Endothelial cell of umbilical vein (primary cell): Measurements from ENCODE around the gene SHISA7. TPM values are rescaled to one million over a fixed set of nuclear protein-coding genes. Genes with fewer than 3 reads are reported as not detected.

Experiments
- BruUV-seq: library from RNA; stranded (reverse); fragments of 400-500 nt; replicated peaks from 2 replicates; lab custom pipeline; 2021; lab: Mats Ljungman, UMichigan
- CTCF ChIA-PET: fragments of 300-600, 350-600 bp; sonication (Branson Sonifier 250); formaldehyde crosslinking; loops from one replicate; lab custom pipeline; 2021; ENCODE audit warnings: antibody characterized with exemption, inconsistent platforms; lab: Charles Lee
- POLR2A ChIA-PET: fragments of 300-600, 350-600 bp; sonication (Branson Sonifier 250); formaldehyde crosslinking; loops from one replicate; lab custom pipeline; 2021; ENCODE audit warnings: antibody characterized with exemption, inconsistent platforms; lab: Charles Lee
- DNase-seq: peaks from one replicate; pipeline ENCODE4 v3.0.0-alpha.2; 2011; ENCODE audit warnings: low read depth, low spot score
- FAIRE-seq: peaks from 2 replicates; lab custom pipeline; 2011; peaks lifted over from hg19 to GRCh38; lab: Jason Lieb, UNC
- H2AFZ ChIP-seq: 2 replicates; pipeline ENCODE4 v1.6.0; 2012; ENCODE audit warnings: low read depth, low read length, control low read depth, inconsistent platforms
- H3K27ac ChIP-seq: 2 replicates; pipeline ENCODE4 v1.5.1; 2011; ENCODE audit warnings: low read depth, mild to moderate bottlenecking, control low read depth, low read length, moderate library complexity; ENCODE audit not compliant: insufficient read depth
- H3K27me3 ChIP-seq, 2 experiments: 2 replicates each; pipeline versions ENCODE4 v1.6.0 to v1.6.1; 2011; ENCODE audit warnings: low read length in 2 of 2, mixed read lengths in 1 of 2; ENCODE audit not compliant: control insufficient read depth in 2 of 2, insufficient read depth in 2 of 2
- H3K36me3 ChIP-seq, 2 experiments: 2 replicates in 1 of 2; 3 replicates in 1 of 2; pipeline ENCODE4 v1.5.1; 2011; ENCODE audit warnings: low read length in 2 of 2, mild to moderate bottlenecking in 1 of 2, moderate library complexity in 1 of 2; ENCODE audit not compliant: control insufficient read depth in 2 of 2, insufficient read depth in 2 of 2; ENCODE audit errors: extremely low read depth in 1 of 2
- H3K4me1 ChIP-seq: 3 replicates; pipeline ENCODE4 v1.5.1; 2011; ENCODE audit warnings: mild to moderate bottlenecking, low read length; ENCODE audit not compliant: control insufficient read depth, insufficient read depth; ENCODE audit errors: extremely low read depth
- H3K4me2 ChIP-seq: 2 replicates; pipeline ENCODE4 v1.6.1; 2011; ENCODE audit warnings: low read length, control low read depth, mixed read lengths; ENCODE audit not compliant: insufficient read depth
- H3K4me3 ChIP-seq, 3 experiments: fragments of 200-600 bp in 1 of 3; sonication (generic), shearing (Covaris generic) in 1 of 3; replicated peaks in 1 of 3; 2 replicates each; pipeline ENCODE4 v1.5.1; 2011 to 2016; ENCODE audit warnings: control low read depth in 3 of 3, low read length in 3 of 3, mild to moderate bottlenecking in 2 of 3, inconsistent platforms in 1 of 3, low read depth in 1 of 3, moderate library complexity in 1 of 3; ENCODE audit not compliant: insufficient read depth in 1 of 3
- H3K79me2 ChIP-seq: 2 replicates; pipeline ENCODE4 v1.6.0; 2012; ENCODE audit warnings: low read length, inconsistent platforms; ENCODE audit not compliant: control insufficient read depth, insufficient read depth
- H3K9ac ChIP-seq: replicated peaks from 2 replicates; pipeline ENCODE3; 2011; ENCODE audit warnings: low read length, control low read depth; ENCODE audit not compliant: insufficient read depth; ENCODE audit errors: extremely low read depth
- H3K9me1 ChIP-seq: replicated peaks from 3 replicates; pipeline ENCODE4 v1.6.0; 2011; ENCODE audit warnings: mild to moderate bottlenecking, low read length; ENCODE audit not compliant: control insufficient read depth, insufficient read depth; ENCODE audit errors: extremely low read depth
- H3K9me3 ChIP-seq: replicated peaks from 2 replicates; pipeline ENCODE4 v1.5.1; 2012; ENCODE audit warnings: low read length, inconsistent platforms; ENCODE audit not compliant: control insufficient read depth, insufficient read depth
- H4K20me1 ChIP-seq: replicated peaks from 2 replicates; pipeline ENCODE3; 2011; ENCODE audit warnings: mild to moderate bottlenecking, low read length; ENCODE audit not compliant: control insufficient read depth, insufficient read depth; ENCODE audit errors: extremely low read depth
- CTCF ChIP-seq, 2 donors: IDR thresholded peaks; 1 replicate in 1 of 2; 2 replicates in 1 of 2; pipeline ENCODE4 v1.5.1; 2011; ENCODE audit warnings: low read length in 2 of 2, mild to moderate bottlenecking in 2 of 2, moderate library complexity in 2 of 2, control low read depth in 1 of 2, inconsistent platforms in 1 of 2, low read depth in 1 of 2; ENCODE audit not compliant: insufficient read depth in 1 of 2; ENCODE audit errors: extremely low read depth in 1 of 2
- EZH2 ChIP-seq: IDR thresholded peaks from 2 replicates; pipeline ENCODE4 v1.6.1; 2012; ENCODE audit warnings: borderline replicate concordance, low read depth, mild to moderate bottlenecking, moderate library complexity, low read length, inconsistent platforms; ENCODE audit not compliant: severe bottlenecking
- FOS ChIP-seq: IDR thresholded peaks from 2 replicates; pipeline ENCODE4 v1.6.1; 2011; ENCODE audit warnings: mild to moderate bottlenecking, low read length, moderate library complexity, borderline replicate concordance; ENCODE audit not compliant: insufficient read depth
- GATA2 ChIP-seq: IDR thresholded peaks from 2 replicates; pipeline ENCODE4 v1.7.0; 2011; ENCODE audit warnings: low read depth, mild to moderate bottlenecking, moderate library complexity, mixed read lengths, low read length; ENCODE audit not compliant: insufficient read length, insufficient read depth
- JUN ChIP-seq: IDR thresholded peaks from 2 replicates; pipeline ENCODE4 v1.6.1; 2011; ENCODE audit warnings: borderline replicate concordance, low read depth; ENCODE audit not compliant: insufficient read length, insufficient read depth
- MAX ChIP-seq: IDR thresholded peaks from 2 replicates; pipeline ENCODE4 v1.6.1; 2011; ENCODE audit not compliant: insufficient read depth, insufficient read length
- MYC ChIP-seq: IDR thresholded peaks from one replicate; pipeline ENCODE4 v1.6.1; 2011; ENCODE audit warnings: mild to moderate bottlenecking, low read depth, low read length
- POLR2A ChIP-seq: IDR thresholded peaks from 2 replicates; pipeline ENCODE4 v1.6.1; 2012; ENCODE audit warnings: low read depth, mild to moderate bottlenecking, control low read depth, low read length
- POLR2AphosphoS5 ChIP-seq: IDR thresholded peaks from 2 replicates; pipeline ENCODE4 v1.6.1; 2012; ENCODE audit warnings: low read depth, mild to moderate bottlenecking, control low read depth, low read length, moderate library complexity; ENCODE audit not compliant: insufficient read depth
- dilution Hi-C: fragments of 300-500 bp; cut with MboI; formaldehyde crosslinking; loops from one replicate; pipeline ENCODE4 v1.15.0; 2019; ENCODE audit warnings: low sequenced_read_pairs; ENCODE audit not compliant: extremely low pct_ligation_motif_present
- intact Hi-C: fragments of 100-400 bp; cut with micrococcal nuclease; formaldehyde crosslinking; loops from one replicate; pipeline ENCODE4 v1.10.0; 2022
- polyA plus RNA-seq, 4 experiments: library from polyadenylated mRNA; depleted of rRNA in 3 of 4; stranded (reverse) in 3 of 4; unstranded in 1 of 4; fragments of >200 nt; gene quantifications; 2 replicates each; pipeline versions ENCODE4 v1.2.1 to v1.2.3, GENCODE V29; 2011 to 2012; ENCODE audit warnings: missing spikeins in 1 of 4
- total RNA-seq: library from RNA; stranded (reverse); gene quantifications from 2 replicates; pipeline ENCODE4 v1.2.3, GENCODE V29; 2021

Gene SHISA7
- total and polyA plus RNA-seq, 2 donors (not counting 3 experiments of a cell fraction or from before 2014, with no cell fraction given), result not detected

- dilution Hi-C loops, result no loop called here
- ChIA-PET CTCF (interaction anchor here (0.7 to 1.5 kb wide), 11 partner anchors 8 to 295 kb away, joined by 3 to 13 read pairs (median 4); partner anchors contain the start of genes SYT5 and UBE2S), POLR2A (interaction anchor here (1.0 kb wide), 1 partner anchor 30 kb away, joined by 3 read pairs; no protein-coding TSS in a partner anchor)
- no peaks in the 10 kb centered on the region for H3K79me2 ChIP-seq
- no peaks in the 10 kb centered on the region for H3K9me3 ChIP-seq
- no peaks in the 10 kb centered on the region for H3K9me1 ChIP-seq
- no peaks in the 10 kb centered on the region for H3K36me3 ChIP-seq
- H3K4me1 ChIP-seq, result no peaks in the 10 kb centered on the region
- H3K27ac ChIP-seq, result no peak overlapping the region
- H3K27me3 ChIP-seq, result peaks cover 21 to 24% of the 10 kb centered on the region in 2 experiments
- no peak overlapping the region for H3K4me3 ChIP-seq
- FAIRE-seq (no peak), DNase-seq (no peak)
- no peak overlapping the region for H3K4me2 ChIP-seq
- H3K9ac ChIP-seq, result no peak overlapping the region
- intact Hi-C loops, result no loop called here
- no peak for TF ChIP-seq MAX
- TF ChIP-seq MYC, result no peak
- no peak for TF ChIP-seq GATA2
- TF ChIP-seq JUN, result no peak
- TF ChIP-seq FOS, result no peak
- no peak for TF ChIP-seq EZH2
- TF ChIP-seq POLR2AphosphoS5, result no peak
- no peak for TF ChIP-seq CTCF (IDR thresholded peaks at IDR 0.05; ENCODE audit: extremely low read depth in 1 of 2, insufficient read depth in 1 of 2, low read depth in 1 of 2, low read length in 2 of 2)
- TF ChIP-seq POLR2A, result no peak
- BruUV-seq, result no TSS peak
- H4K20me1 ChIP-seq, result no peaks in the 10 kb centered on the region
- H2AFZ ChIP-seq, result no peak overlapping the region
Measured at GRCh38 chr19:55436847-55437246, 6.3 kb downstream of the SHISA7 start.
